Neural progenitor cell (in vitro differentiated cells): ENCODE data around the gene RHBDD1. TPM values are rescaled to one million over a fixed set of nuclear protein-coding genes. Genes with fewer than 3 reads are reported as not detected.

Experiments used
- DNase-seq: peaks from one replicate; pipeline ENCODE4 v3.0.0-alpha.2; 2016; ENCODE audit warnings: low spot score
- H2AFZ ChIP-seq: fragments of 200-600 bp; sonication (generic); replicated peaks from 2 replicates; pipeline ENCODE4 v1.6.1; 2016; ENCODE audit warnings: antibody characterized with exemption
- H3F3A ChIP-seq: fragments of 200-600 bp; sonication (generic); 2 replicates; pipeline ENCODE4 v1.6.1; 2016; ENCODE audit warnings: antibody characterized with exemption, low read depth
- H3K27ac ChIP-seq: fragments of 200-600 bp; sonication (generic); 2 replicates; pipeline ENCODE4 v1.5.1; 2016; ENCODE audit warnings: mild to moderate bottlenecking
- H3K27me3 ChIP-seq: fragments of 200-600 bp; sonication (generic); 2 replicates; pipeline ENCODE4 v1.6.1; 2016; ENCODE audit warnings: mild to moderate bottlenecking, moderate library complexity
- H3K36me3 ChIP-seq: fragments of 200-600 bp; sonication (generic); 2 replicates; pipeline ENCODE4 v1.5.1; 2016
- H3K4me1 ChIP-seq: fragments of 200-600 bp; sonication (generic); 2 replicates; pipeline ENCODE4 v1.6.1; 2016; ENCODE audit warnings: mixed run types
- H3K4me2 ChIP-seq: fragments of 200-600 bp; sonication (generic); 2 replicates; pipeline ENCODE4 v1.6.1; 2016
- H3K4me3 ChIP-seq: fragments of 200-600 bp; sonication (generic); 2 replicates; pipeline ENCODE4 v1.5.1; 2016
- H3K79me2 ChIP-seq: fragments of 200-600 bp; sonication (generic); 2 replicates; pipeline ENCODE4 v1.6.1; 2016; ENCODE audit warnings: low read depth
- H3K9ac ChIP-seq: fragments of 200-600 bp; sonication (generic); 2 replicates; pipeline ENCODE4 v1.6.1; 2016
- H3K9me3 ChIP-seq: fragments of 200-600 bp; sonication (generic); 2 replicates; pipeline ENCODE4 v1.5.1; 2016; ENCODE audit warnings: low read depth
- H4K20me1 ChIP-seq: fragments of 200-600 bp; sonication (generic); 2 replicates; pipeline ENCODE4 v1.6.1; 2016; ENCODE audit warnings: low read depth
- H3K27ac Mint-ChIP-seq: 3 replicates; pipeline ENCODE4 v1.8.0; 2021; ENCODE audit warnings: mixed read lengths
- H3K27me3 Mint-ChIP-seq: 2 replicates; pipeline ENCODE4 v1.8.0; 2022; ENCODE audit warnings: low read depth, mild to moderate bottlenecking, inconsistent platforms, moderate library complexity, mixed read lengths; ENCODE audit not compliant: insufficient read depth
- H3K36me3 Mint-ChIP-seq: 3 replicates; pipeline ENCODE4 v1.8.0; 2021; ENCODE audit warnings: mixed read lengths
- H3K4me1 Mint-ChIP-seq: 3 replicates; pipeline ENCODE4 v1.8.0; 2021; ENCODE audit warnings: mixed read lengths
- H3K4me3 Mint-ChIP-seq: 3 replicates; pipeline ENCODE4 v1.8.0; 2021; ENCODE audit warnings: mild to moderate bottlenecking, moderate library complexity, mixed read lengths
- H3K9me3 Mint-ChIP-seq: 3 replicates; pipeline ENCODE4 v1.8.0; 2020; ENCODE audit warnings: mixed read lengths
- EZH2 ChIP-seq: fragments of 200-600 bp; sonication (generic); IDR thresholded peaks from 2 replicates; pipeline ENCODE4 v1.6.1; 2017; ENCODE audit warnings: antibody characterized with exemption, mild to moderate bottlenecking, moderate library complexity
- EZH2phosphoT487 ChIP-seq: fragments of 200-600 bp; sonication (generic); IDR thresholded peaks from 2 replicates; pipeline ENCODE4 v1.6.1; 2017; ENCODE audit warnings: antibody characterized with exemption
- total RNA-seq: library from RNA; depleted of rRNA; stranded (reverse); fragments of >200 nt; gene quantifications from 2 replicates; pipeline ENCODE4 v1.2.3, GENCODE V29; 2015; ENCODE audit warnings: low replicate concordance
- TF ChIP-seq, protein P1 (sequence below): fragments of 200-600 bp; sonication (generic); IDR thresholded peaks from 2 replicates; pipeline ENCODE4 v1.5.1; 2017; ENCODE audit warnings: antibody characterized with exemption, mild to moderate bottlenecking

The RHBDD1 gene
- total RNA-seq, 1 donor from 2014 or later: 15.1 TPM

DNA sequence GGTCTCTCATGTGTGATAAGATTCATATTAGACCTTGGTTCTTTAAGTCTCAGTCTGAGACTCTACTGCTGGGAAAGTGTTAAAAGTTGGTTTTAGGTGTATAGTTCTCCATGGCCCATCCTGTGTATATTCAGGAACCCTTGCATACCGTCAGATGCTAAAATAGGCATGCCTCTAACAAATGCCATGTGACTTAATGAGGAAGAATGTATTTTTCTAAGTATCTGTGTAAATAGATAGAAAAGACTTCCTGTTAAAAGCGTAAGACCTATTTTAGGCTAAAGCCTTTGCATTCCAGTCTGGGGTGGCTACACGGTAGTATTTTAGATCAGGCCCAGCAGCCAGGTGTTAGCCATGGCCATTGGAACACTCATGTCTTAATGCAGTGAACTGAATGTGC is 73.3 kb downstream of the RHBDD1 start:
- Histone ChIP-seq H3K79me2 (no peaks in the 10 kb centered on the region), H3K27ac (no peak overlapping the region), H3K9ac (no peak overlapping the region), H4K20me1 (no peaks in the 10 kb centered on the region), H3K36me3 (no peaks in the 10 kb centered on the region), H2AFZ (no peak overlapping the region), H3F3A (no peaks in the 10 kb centered on the region), H3K4me1 (peaks cover 2% of the 10 kb centered on the region), H3K4me2 (no peak overlapping the region), H3K4me3 (no peak overlapping the region), H3K27me3 (no peaks in the 10 kb centered on the region), H3K9me3 (no peaks in the 10 kb centered on the region)
- Mint-ChIP-seq H3K27ac (no peak overlapping the region), H3K27me3 (peaks cover 2% of the 10 kb centered on the region), H3K4me1 (no peaks in the 10 kb centered on the region), H3K9me3 (no peaks in the 10 kb centered on the region), H3K36me3 (peaks cover 2% of the 10 kb centered on the region), H3K4me3 (no peak overlapping the region)
- DNase-seq: no peak
- TF ChIP-seq, protein P1, sequence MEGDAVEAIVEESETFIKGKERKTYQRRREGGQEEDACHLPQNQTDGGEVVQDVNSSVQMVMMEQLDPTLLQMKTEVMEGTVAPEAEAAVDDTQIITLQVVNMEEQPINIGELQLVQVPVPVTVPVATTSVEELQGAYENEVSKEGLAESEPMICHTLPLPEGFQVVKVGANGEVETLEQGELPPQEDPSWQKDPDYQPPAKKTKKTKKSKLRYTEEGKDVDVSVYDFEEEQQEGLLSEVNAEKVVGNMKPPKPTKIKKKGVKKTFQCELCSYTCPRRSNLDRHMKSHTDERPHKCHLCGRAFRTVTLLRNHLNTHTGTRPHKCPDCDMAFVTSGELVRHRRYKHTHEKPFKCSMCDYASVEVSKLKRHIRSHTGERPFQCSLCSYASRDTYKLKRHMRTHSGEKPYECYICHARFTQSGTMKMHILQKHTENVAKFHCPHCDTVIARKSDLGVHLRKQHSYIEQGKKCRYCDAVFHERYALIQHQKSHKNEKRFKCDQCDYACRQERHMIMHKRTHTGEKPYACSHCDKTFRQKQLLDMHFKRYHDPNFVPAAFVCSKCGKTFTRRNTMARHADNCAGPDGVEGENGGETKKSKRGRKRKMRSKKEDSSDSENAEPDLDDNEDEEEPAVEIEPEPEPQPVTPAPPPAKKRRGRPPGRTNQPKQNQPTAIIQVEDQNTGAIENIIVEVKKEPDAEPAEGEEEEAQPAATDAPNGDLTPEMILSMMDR: no peak
- no peak for TF ChIP-seq EZH2
- TF ChIP-seq EZH2phosphoT487: no peak

DNA sequence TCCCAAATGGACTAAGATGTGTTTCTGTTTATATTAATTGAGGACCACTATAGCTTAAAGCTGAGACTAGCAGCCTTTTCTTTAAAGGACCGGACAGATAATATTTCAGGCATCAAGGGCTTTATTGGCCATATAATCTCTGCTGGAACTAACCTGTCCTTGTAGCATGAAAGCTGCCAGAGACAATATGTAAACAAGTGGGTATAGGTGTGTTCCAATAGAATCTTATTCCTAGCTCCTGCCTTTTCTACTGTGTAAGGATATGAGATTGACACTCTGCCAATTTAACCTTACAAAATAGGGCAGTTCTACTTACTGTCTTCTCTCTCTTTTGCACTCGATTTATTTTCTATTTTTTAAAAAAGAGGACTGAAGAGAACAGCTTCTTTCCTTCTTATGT is 74.0 kb downstream of the RHBDD1 start:
- Histone ChIP-seq H3K36me3 (no peaks in the 10 kb centered on the region), H3K27me3 (no peaks in the 10 kb centered on the region), H3K79me2 (no peaks in the 10 kb centered on the region), H4K20me1 (no peaks in the 10 kb centered on the region), H3K4me2 (no peak overlapping the region), H3F3A (no peaks in the 10 kb centered on the region), H3K9ac (no peak overlapping the region), H2AFZ (no peak overlapping the region), H3K4me1 (peaks cover 2% of the 10 kb centered on the region), H3K9me3 (no peaks in the 10 kb centered on the region), H3K4me3 (no peak overlapping the region), H3K27ac (no peak overlapping the region)
- H3K4me3 Mint-ChIP-seq: no peak overlapping the region
- TF ChIP-seq, protein P1: no peak
- no peak for TF ChIP-seq EZH2
- no peak for TF ChIP-seq EZH2phosphoT487
- no peak for DNase-seq
- peaks cover 2% of the 10 kb centered on the region for H3K36me3 Mint-ChIP-seq
- H3K4me1 Mint-ChIP-seq: no peaks in the 10 kb centered on the region
- no peak overlapping the region for H3K27ac Mint-ChIP-seq
- H3K27me3 Mint-ChIP-seq: peaks cover 2% of the 10 kb centered on the region
- no peaks in the 10 kb centered on the region for H3K9me3 Mint-ChIP-seq

DNA sequence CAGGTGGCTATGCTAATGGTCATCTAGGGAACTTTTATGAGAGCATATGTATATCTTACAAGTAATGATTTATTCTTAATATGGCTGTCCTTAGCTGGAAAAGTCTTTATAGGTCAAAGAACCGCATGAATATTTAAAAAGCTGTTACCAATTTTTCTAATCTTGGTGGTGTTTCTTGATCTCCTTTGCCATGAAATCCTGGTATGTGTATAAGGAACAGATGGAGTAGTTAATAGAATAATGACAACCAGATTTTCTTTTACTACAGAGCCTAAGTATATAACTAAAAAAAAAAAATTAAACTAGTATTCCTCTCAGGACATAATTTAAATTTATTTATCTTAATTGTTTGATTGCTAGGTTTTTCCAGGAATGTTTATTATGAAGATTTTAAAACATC is 74.5 kb downstream of the RHBDD1 start:
- H3K79me2 ChIP-seq: no peaks in the 10 kb centered on the region
- no peak overlapping the region for H3K4me2 ChIP-seq
- no peaks in the 10 kb centered on the region for H4K20me1 ChIP-seq
- H3K27me3 ChIP-seq: no peaks in the 10 kb centered on the region
- Mint-ChIP-seq H3K9me3 (no peaks in the 10 kb centered on the region), H3K4me3 (no peak overlapping the region), H3K27ac (no peak overlapping the region), H3K36me3 (peaks cover 2% of the 10 kb centered on the region), H3K27me3 (no peaks in the 10 kb centered on the region), H3K4me1 (no peaks in the 10 kb centered on the region)
- no peak overlapping the region for H3K9ac ChIP-seq
- H3K4me3 ChIP-seq: no peak overlapping the region
- peaks cover 2% of the 10 kb centered on the region for H3K4me1 ChIP-seq
- H3F3A ChIP-seq: no peaks in the 10 kb centered on the region
- DNase-seq: no peak
- no peak overlapping the region for H2AFZ ChIP-seq
- TF ChIP-seq, protein P1: no peak
- TF ChIP-seq EZH2phosphoT487 (no peak), EZH2 (no peak)
- no peaks in the 10 kb centered on the region for H3K9me3 ChIP-seq
- H3K36me3 ChIP-seq: no peaks in the 10 kb centered on the region
- H3K27ac ChIP-seq: no peak overlapping the region
